Measurements from ENCODE around the gene DYRK1A.

- TF ChIP-seq CTCF (IDR thresholded peaks at IDR 0.05; ENCODE audit: insufficient read depth, low read length, poor library complexity, severe bottlenecking) (no peak), EZH2phosphoT487 (conservative IDR thresholded peaks at IDR 0.05; ENCODE audit: low read length) (no peak)
Observed at GRCh38 chr21:37478794-37479193, 112.2 kb downstream of the DYRK1A start.
